Measurements from ENCODE around the gene FOXA3.

Gene FOXA3

GRCh38 chr19:45817725-45818301 lies 46.3 kb upstream of the FOXA3 start:
- ChIA-PET POLR2A (no interaction called here), CTCF (interaction anchor here (0.7 to 7.1 kb wide), 22 partner anchors 10 to 448 kb away, joined by 3 to 113 read pairs (median 10); partner anchors contain the start of genes CCDC61, DMPK, FOXA3 and IRF2BP1)
- DNase-seq (ENCODE audit: extremely low spot score): no peak

GRCh38 chr19:45819769-45820168 lies 44.4 kb upstream of the FOXA3 start:
- ChIA-PET POLR2A (no interaction called here), CTCF (interaction anchor here (1.5 to 7.1 kb wide), 3 partner anchors 10 to 175 kb away, joined by 3 to 113 read pairs (median 4); partner anchors contain the start of gene CCDC61)
- no peak for DNase-seq (ENCODE audit: extremely low spot score)
- TF ChIP-seq, protein P1, sequence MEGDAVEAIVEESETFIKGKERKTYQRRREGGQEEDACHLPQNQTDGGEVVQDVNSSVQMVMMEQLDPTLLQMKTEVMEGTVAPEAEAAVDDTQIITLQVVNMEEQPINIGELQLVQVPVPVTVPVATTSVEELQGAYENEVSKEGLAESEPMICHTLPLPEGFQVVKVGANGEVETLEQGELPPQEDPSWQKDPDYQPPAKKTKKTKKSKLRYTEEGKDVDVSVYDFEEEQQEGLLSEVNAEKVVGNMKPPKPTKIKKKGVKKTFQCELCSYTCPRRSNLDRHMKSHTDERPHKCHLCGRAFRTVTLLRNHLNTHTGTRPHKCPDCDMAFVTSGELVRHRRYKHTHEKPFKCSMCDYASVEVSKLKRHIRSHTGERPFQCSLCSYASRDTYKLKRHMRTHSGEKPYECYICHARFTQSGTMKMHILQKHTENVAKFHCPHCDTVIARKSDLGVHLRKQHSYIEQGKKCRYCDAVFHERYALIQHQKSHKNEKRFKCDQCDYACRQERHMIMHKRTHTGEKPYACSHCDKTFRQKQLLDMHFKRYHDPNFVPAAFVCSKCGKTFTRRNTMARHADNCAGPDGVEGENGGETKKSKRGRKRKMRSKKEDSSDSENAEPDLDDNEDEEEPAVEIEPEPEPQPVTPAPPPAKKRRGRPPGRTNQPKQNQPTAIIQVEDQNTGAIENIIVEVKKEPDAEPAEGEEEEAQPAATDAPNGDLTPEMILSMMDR (IDR thresholded peaks at IDR 0.05; ENCODE audit: control extremely low read depth, extremely low read depth, low read depth, missing control alignments): no peak

More at GRCh38 chr19:45817725-45818301, 46.3 kb upstream of the FOXA3 start:
- TF ChIP-seq, protein P1 (IDR thresholded peaks at IDR 0.05; ENCODE audit: control extremely low read depth, extremely low read depth, low read depth, missing control alignments): no peak

- POLR2A ChIA-PET: no interaction called here
- DNase-seq (ENCODE audit: extremely low spot score): no peak
- TF ChIP-seq, protein P1 (IDR thresholded peaks at IDR 0.05; ENCODE audit: control extremely low read depth, extremely low read depth, low read depth, missing control alignments): no peak
- CTCF ChIA-PET: interaction anchor here (1.2 to 1.5 kb wide), 4 partner anchors 9 to 175 kb away, joined by 3 to 4 read pairs (median 4); partner anchors contain the start of gene CCDC61
Measured at GRCh38 chr19:45820413-45821102, 43.6 kb upstream of the FOXA3 start.

DNA sequence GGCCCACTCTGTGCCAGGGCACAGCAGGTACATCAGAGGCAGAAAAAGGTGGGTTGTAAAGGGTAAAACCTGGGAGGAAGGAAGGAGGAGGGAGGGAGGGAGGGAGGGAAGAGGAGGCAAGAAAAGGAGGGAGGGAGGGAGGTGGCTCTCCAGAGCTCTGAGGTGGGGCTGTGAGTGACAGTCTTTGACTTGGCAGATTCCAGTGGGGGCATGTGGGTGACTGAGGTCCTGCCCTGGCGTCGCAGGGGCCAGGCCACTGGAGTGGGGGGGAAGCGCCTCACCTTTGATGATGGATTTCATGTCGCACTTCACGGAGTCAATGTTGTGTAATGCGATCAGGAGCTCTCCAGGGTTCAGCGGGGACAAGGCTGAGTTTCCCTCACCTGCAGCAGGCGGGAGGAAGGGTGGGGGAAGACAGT lies 43.0 kb upstream of the FOXA3 start:
- ChIA-PET POLR2A (no interaction called here), CTCF (interaction anchor here (1.2 to 1.4 kb wide), 2 partner anchors 9 to 21 kb away, joined by 3 to 4 read pairs; no protein-coding TSS in a partner anchor)
- DNase-seq (ENCODE audit: extremely low spot score): no peak
- TF ChIP-seq, protein P1 (IDR thresholded peaks at IDR 0.05; ENCODE audit: control extremely low read depth, extremely low read depth, low read depth, missing control alignments): no peak

- ChIA-PET CTCF (interaction anchor here (1.2 to 1.4 kb wide), 2 partner anchors 9 to 22 kb away, joined by 3 to 4 read pairs; no protein-coding TSS in a partner anchor), POLR2A (no interaction called here)
- TF ChIP-seq, protein P1 (IDR thresholded peaks at IDR 0.05; ENCODE audit: control extremely low read depth, extremely low read depth, low read depth, missing control alignments): no peak
- DNase-seq (ENCODE audit: extremely low spot score): no peak
Measured at GRCh38 chr19:45821570-45821969, 42.6 kb upstream of the FOXA3 start.

- TF ChIP-seq, protein P1 (IDR thresholded peaks at IDR 0.05; ENCODE audit: control extremely low read depth, extremely low read depth, low read depth, missing control alignments): no peak
- no peak for DNase-seq (ENCODE audit: extremely low spot score)
- ChIA-PET POLR2A (no interaction called here), CTCF (interaction anchor here (1.0 to 2.7 kb wide), 3 partner anchors 14 to 33 kb away, joined by 3 to 9 read pairs (median 4); no protein-coding TSS in a partner anchor)
Measured at GRCh38 chr19:45822716-45823115, 41.4 kb upstream of the FOXA3 start.

All from GM10248 (cell line).